HG03520 (cell line): Measurements from ENCODE around the gene DHX16.

Source experiments
- ATAC-seq: cut with Tn5 transposase; IDR thresholded peaks from one replicate; pipeline ENCODE4 v1.9.1; 2021; ENCODE audit warnings: mild to moderate bottlenecking, moderate library complexity; ENCODE audit not compliant: unreplicated experiment

Gene DHX16

GRCh38 chr6:30610065-30610464 is 62.7 kb downstream of the DHX16 start:
- no peak for ATAC-seq

- ATAC-seq, result no peak
Measured at GRCh38 chr6:30603961-30604360, 68.8 kb downstream of the DHX16 start.
